HCT116 (cell line): ENCODE measurements around the gene CREBBP.

Experiments used
- EZH2phosphoT487 ChIP-seq: fragments of 200-600 bp; IDR thresholded peaks from 2 replicates; pipeline ENCODE4 v1.6.1; 2018; ENCODE audit warnings: antibody characterized with exemption, borderline replicate concordance
- POLR2A ChIP-seq: IDR thresholded peaks from 2 replicates; pipeline ENCODE4 v1.7.0; 2011; ENCODE audit warnings: borderline replicate concordance; ENCODE audit not compliant: insufficient read depth, insufficient read length; ENCODE audit errors: extremely low read depth
- POLR2AphosphoS5 ChIP-seq: IDR thresholded peaks from 2 replicates; pipeline ENCODE4 v1.6.1; 2011; ENCODE audit warnings: mild to moderate bottlenecking, low read depth, low read length, moderate library complexity
- SIN3A ChIP-seq: IDR thresholded peaks from 2 replicates; pipeline ENCODE4 v1.6.1; 2012; ENCODE audit warnings: low read depth
- SRF ChIP-seq: IDR thresholded peaks from 2 replicates; pipeline ENCODE4 v1.6.1; 2012; ENCODE audit warnings: low read depth
- TCF7L2 ChIP-seq: IDR thresholded peaks from 2 replicates; pipeline ENCODE4 v1.7.0; 2011; ENCODE audit warnings: borderline replicate concordance, inconsistent platforms; ENCODE audit not compliant: insufficient read depth, insufficient read length; ENCODE audit errors: extremely low read depth
- YY1 ChIP-seq: IDR thresholded peaks from 2 replicates; pipeline ENCODE4 v1.6.1; 2011; ENCODE audit warnings: low read length, low read depth, moderate library complexity, mild to moderate bottlenecking; ENCODE audit not compliant: insufficient replicate concordance; ENCODE audit errors: extremely low read depth
- ZFX ChIP-seq: fragments of 450-650 bp; IDR thresholded peaks from 2 replicates; pipeline ENCODE4 v1.6.1; 2017
- TF ChIP-seq, protein P1 (sequence below), 3 experiments: fragments of 200-600 bp in 1 of 3; sonication (generic) in 1 of 3; IDR thresholded peaks in 2 of 3; conservative IDR thresholded peaks in 1 of 3; 2 replicates each; pipeline ENCODE4 v1.5.1; 2012 to 2017; ENCODE audit warnings: low read depth in 2 of 3, low read length in 2 of 3, antibody characterized with exemption in 1 of 3, borderline replicate concordance in 1 of 3, control low read depth in 1 of 3, mild to moderate bottlenecking in 1 of 3, mixed read lengths in 1 of 3, mixed run types in 1 of 3, moderate library complexity in 1 of 3; ENCODE audit not compliant: insufficient read depth in 1 of 3
- TF ChIP-seq, protein P2 (sequence below): IDR thresholded peaks from 2 replicates; pipeline ENCODE4 v1.6.1; 2012

DNA sequence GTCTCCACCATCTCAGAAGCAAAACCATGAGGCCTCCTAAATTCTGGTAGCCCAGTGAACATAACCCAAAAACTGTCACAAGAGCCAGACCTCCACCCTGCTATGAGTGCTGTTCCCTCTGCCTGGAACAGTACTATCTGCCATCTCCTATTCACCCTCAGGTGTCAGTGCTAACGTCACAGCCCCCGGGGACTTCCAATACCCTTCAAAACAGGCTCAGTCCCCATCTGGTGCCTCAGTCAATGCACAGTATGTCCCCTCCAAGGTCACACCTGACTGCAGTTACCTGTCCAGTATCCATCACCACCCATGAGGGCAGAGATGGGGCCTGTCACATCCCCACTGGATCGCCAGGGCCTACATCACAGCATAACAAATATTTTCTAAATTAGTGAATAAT is 11.5 kb downstream of the CREBBP start:
- TF ChIP-seq EZH2phosphoT487 (no peak), POLR2A (no peak), POLR2AphosphoS5 (no peak), SRF (no peak), YY1 (no peak), ZFX (no peak), TCF7L2 (no peak), SIN3A (no peak)
- TF ChIP-seq, protein P1, sequence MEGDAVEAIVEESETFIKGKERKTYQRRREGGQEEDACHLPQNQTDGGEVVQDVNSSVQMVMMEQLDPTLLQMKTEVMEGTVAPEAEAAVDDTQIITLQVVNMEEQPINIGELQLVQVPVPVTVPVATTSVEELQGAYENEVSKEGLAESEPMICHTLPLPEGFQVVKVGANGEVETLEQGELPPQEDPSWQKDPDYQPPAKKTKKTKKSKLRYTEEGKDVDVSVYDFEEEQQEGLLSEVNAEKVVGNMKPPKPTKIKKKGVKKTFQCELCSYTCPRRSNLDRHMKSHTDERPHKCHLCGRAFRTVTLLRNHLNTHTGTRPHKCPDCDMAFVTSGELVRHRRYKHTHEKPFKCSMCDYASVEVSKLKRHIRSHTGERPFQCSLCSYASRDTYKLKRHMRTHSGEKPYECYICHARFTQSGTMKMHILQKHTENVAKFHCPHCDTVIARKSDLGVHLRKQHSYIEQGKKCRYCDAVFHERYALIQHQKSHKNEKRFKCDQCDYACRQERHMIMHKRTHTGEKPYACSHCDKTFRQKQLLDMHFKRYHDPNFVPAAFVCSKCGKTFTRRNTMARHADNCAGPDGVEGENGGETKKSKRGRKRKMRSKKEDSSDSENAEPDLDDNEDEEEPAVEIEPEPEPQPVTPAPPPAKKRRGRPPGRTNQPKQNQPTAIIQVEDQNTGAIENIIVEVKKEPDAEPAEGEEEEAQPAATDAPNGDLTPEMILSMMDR (IDR thresholded peaks at IDR 0.05 in 2 of 3, conservative IDR thresholded peaks at IDR 0.05 in 1 of 3; ENCODE audit: borderline replicate concordance in 1 of 3, insufficient read depth in 1 of 3, low read depth in 2 of 3, low read length in 2 of 3), result no peak
- TF ChIP-seq, protein P2, sequence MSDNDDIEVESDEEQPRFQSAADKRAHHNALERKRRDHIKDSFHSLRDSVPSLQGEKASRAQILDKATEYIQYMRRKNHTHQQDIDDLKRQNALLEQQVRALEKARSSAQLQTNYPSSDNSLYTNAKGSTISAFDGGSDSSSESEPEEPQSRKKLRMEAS, result no peak
